NB4 (cell line): Measurements from ENCODE around the gene FXYD5.
A peak's percentile ranks its signal among the peaks of the same experiment; 100 is the strongest.

Source experiments
- DNase-seq: peaks from one replicate; pipeline ENCODE4 v3.0.0; 2010; ENCODE audit warnings: low read depth
- H3K4me3 ChIP-seq: one replicate; pipeline ENCODE4 v1.5.1; 2011; ENCODE audit warnings: mild to moderate bottlenecking, low read depth, low read length, moderate library complexity
- MYC ChIP-seq: IDR thresholded peaks from 2 replicates; pipeline ENCODE4 v1.6.1; 2011; ENCODE audit warnings: low read depth, low read length
- POLR2A ChIP-seq: IDR thresholded peaks from 2 replicates; pipeline ENCODE4 v1.6.1; 2011; ENCODE audit warnings: mild to moderate bottlenecking; ENCODE audit not compliant: insufficient read length; ENCODE audit errors: extremely low read depth
- TF ChIP-seq, protein P1 (sequence below): IDR thresholded peaks from one replicate; pipeline ENCODE4 v1.5.1; 2012; ENCODE audit warnings: low read depth, low read length
- TF ChIP-seq, protein P2 (sequence below): IDR thresholded peaks from 2 replicates; pipeline ENCODE4 v1.6.1; 2011; ENCODE audit warnings: low read depth, low read length

The FXYD5 gene, protein sequence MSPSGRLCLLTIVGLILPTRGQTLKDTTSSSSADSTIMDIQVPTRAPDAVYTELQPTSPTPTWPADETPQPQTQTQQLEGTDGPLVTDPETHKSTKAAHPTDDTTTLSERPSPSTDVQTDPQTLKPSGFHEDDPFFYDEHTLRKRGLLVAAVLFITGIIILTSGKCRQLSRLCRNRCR

DNA sequence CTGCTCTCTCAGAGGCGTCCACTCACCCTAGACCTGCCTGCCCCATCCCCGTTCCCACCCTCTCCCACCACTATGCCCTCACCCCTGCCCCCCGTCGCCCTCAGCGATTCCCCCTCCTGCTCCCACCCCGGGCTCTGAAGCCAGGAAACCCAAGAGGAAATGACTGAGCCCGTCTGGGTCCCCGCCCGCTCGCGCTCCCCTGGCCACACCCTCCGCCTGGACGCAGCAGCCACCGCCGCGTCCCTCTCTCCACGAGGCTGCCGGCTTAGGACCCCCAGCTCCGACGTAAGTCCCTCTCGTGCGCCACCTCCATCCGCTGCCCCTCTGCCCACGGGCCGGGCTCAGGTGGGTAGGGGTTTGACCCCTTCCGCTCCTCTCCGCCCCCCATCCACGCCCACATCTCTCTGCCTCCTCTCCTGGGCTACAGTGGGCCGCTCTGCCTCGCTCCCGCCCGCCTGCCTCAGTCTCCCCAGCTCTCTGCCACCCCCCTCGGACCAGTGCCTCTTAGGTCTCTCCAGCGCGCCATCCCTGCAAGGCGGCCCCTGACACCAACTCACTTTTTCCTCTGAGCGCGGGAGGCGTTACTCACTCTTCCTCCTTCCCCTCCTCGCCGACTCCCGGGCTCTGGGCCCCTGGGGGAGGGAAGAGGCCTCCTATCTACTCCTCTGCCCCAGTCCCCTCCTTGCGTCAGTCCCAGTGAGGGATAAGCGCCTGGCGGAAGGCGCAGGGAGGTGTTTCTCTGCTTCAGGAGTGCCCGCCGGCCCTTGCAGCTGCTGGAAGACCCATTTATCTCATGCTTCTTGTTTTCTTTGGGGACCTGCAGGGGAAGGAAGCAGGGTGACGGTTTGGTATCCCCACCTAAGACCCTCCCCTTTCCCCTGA is at the start of gene FXYD5:
FXYD5 (plus strand) TSS at position 211 of the 882 bp plus-strand sequence. CDS start 816 bp downstream, outside the sequence.
- TF ChIP-seq, protein P1, sequence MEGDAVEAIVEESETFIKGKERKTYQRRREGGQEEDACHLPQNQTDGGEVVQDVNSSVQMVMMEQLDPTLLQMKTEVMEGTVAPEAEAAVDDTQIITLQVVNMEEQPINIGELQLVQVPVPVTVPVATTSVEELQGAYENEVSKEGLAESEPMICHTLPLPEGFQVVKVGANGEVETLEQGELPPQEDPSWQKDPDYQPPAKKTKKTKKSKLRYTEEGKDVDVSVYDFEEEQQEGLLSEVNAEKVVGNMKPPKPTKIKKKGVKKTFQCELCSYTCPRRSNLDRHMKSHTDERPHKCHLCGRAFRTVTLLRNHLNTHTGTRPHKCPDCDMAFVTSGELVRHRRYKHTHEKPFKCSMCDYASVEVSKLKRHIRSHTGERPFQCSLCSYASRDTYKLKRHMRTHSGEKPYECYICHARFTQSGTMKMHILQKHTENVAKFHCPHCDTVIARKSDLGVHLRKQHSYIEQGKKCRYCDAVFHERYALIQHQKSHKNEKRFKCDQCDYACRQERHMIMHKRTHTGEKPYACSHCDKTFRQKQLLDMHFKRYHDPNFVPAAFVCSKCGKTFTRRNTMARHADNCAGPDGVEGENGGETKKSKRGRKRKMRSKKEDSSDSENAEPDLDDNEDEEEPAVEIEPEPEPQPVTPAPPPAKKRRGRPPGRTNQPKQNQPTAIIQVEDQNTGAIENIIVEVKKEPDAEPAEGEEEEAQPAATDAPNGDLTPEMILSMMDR, result no peak
- TF ChIP-seq, protein P2, sequence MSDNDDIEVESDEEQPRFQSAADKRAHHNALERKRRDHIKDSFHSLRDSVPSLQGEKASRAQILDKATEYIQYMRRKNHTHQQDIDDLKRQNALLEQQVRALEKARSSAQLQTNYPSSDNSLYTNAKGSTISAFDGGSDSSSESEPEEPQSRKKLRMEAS, result peak; percentile 5; the same call in 1 of the 2 replicates
- TF ChIP-seq MYC (no peak), POLR2A (peak; percentile 30)
- DNase-seq, result peak; percentile 84
- H3K4me3 ChIP-seq, result peak within 1 kb of the TSS; percentile 59

DNA sequence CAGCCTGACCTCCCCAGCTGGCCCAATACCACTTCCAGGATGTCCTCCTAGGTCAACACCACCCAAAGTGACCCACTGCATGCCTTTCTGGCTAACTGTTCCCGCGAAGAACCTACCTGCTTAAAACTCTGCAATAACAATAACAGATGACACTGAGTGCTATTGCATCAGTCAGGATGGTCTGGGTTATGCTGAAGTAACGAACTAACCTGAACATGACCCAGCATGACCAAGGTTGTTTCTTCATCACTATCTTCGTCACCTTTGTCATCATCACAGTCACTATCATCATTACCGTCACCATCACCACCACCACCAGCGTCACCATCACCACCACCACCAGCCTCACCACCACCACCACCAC is 49.5 kb upstream of the FXYD5 start:
- DNase-seq, result no peak
- TF ChIP-seq MYC, result no peak
- no peak overlapping the region for H3K4me3 ChIP-seq

DNA sequence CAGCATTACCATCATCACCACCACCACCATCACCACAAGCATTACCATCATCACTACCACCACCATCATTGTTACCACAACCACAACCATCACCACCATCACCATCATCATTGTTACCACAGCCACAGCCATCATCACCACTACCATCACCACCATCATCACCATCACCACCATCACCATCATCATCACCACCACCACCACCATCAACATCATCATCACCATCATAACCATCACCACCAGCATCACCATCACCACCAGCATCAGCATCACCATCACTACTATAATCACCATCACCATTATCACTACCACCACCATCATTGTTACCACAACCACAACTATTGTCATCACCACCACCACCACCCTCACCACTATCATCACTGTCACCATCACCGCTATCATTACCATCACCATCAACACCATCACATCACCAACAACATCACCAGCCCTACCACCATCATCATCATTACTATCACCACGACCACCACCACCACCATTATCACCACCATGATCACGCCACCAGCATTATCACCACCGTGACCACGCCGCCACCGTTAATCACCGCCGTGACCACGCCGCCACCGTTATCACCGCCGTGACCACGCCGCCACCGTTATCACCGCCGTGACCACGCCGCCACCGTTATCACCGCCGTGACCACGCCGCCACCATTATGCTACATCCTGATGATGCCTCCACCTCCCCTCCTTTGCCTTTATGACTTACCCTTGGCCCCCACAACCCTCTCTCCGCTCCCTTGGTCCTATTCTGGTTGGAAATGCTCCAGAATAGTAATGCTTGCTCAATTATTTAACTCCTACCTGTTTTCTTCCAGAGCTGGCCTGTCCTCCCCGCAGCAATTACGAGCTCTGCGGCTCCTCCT is 48.9 kb upstream of the FXYD5 start:
- no peak overlapping the region for H3K4me3 ChIP-seq
- TF ChIP-seq, protein P2, result no peak
- no peak for TF ChIP-seq POLR2A
- TF ChIP-seq, protein P1, result no peak
- TF ChIP-seq MYC, result no peak

DNA sequence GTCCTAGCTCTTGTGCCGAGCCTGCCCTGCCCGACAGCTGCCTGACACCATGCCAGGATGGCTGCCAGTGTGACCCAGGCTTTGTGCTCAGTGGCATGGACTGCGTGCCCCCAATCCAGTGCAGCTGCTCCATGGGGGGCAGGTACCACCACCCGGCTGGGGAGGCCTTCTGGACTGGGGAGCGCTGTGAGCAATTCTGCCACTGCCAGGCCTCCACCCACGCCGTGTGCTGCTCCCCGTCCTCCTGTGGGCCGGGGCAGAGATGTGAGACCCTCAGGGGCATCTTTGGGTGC is 48.3 kb upstream of the FXYD5 start:
- TF ChIP-seq POLR2A (no peak), MYC (no peak)
- TF ChIP-seq, protein P2, result no peak
- TF ChIP-seq, protein P1, result no peak

More for the DNA sequence above, 48.9 kb upstream of the FXYD5 start:
- no peak for DNase-seq

DNA sequence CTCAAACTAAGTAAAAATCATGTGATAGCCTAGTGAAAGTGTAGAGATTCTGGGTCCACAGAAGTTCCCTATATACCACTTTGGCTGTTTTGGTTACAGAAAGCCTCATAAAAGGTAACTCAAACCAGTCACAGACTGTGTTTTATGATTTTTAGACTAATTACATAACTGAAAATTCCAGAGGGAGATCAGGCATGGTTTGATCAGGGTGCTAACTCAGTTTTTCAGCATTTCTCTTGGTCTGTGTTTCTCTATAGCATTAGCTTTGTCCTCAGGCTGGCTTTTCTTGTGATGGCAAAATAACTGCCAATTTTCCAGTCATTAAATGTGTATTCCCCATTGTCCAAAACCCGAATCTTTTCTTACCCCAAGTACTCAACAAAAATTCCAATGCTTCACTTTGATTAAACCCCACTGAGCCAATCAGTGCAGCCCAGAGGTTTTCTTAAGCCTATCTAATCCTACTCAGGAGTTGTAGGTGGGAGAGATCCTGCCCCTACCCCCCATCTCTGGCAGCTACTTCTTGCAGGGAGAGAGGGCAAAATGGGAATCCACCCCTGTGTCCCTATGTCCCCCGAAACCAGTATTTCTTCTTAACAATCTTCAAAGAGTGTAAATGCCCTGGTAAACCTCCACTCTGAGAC is 47.5 kb upstream of the FXYD5 start:
- TF ChIP-seq MYC (no peak), POLR2A (no peak)
- TF ChIP-seq, protein P1, result no peak
- TF ChIP-seq, protein P2, result no peak
- DNase-seq, result no peak
- no peak overlapping the region for H3K4me3 ChIP-seq

More for the DNA sequence above, 48.3 kb upstream of the FXYD5 start:
- no peak for DNase-seq
- H3K4me3 ChIP-seq, result no peak overlapping the region
